ENCODE data around the gene TMEM132D. TPM values are rescaled to one million over a fixed set of nuclear protein-coding genes. Genes with fewer than 3 reads are reported as not detected.

The TMEM132D gene
- total RNA-seq, 1 donor from 2014 or later, result 15.2 TPM

- H3K27ac Mint-ChIP-seq (ENCODE audit: unreplicated experiment), result no peak overlapping the region
Measured at GRCh38 chr12:129241852-129242251, 662.0 kb downstream of the TMEM132D start.

DNA sequence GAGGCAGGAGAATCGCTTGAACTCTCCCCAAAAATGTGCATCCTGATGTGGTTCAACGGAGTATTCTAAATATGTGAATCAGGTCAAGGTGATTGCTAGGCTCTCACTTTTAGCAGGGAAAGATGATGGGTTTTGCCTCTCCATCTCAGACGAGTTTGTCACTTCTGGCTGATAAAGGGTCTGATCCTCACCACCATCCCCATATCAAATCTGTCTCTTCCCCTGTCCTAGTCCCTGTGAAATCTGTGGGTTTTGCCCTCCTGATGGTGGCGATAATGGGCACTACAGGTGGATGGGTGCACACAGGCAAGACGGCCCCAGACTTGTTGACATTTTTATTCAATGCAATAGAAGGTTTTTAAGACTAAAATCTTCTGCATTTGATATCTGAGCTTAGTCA is 665.9 kb downstream of the TMEM132D start:
- peaks cover 37% of the 10 kb centered on the region for H3K9me3 Mint-ChIP-seq (ENCODE audit: unreplicated experiment)
- TF ChIP-seq, protein P1, sequence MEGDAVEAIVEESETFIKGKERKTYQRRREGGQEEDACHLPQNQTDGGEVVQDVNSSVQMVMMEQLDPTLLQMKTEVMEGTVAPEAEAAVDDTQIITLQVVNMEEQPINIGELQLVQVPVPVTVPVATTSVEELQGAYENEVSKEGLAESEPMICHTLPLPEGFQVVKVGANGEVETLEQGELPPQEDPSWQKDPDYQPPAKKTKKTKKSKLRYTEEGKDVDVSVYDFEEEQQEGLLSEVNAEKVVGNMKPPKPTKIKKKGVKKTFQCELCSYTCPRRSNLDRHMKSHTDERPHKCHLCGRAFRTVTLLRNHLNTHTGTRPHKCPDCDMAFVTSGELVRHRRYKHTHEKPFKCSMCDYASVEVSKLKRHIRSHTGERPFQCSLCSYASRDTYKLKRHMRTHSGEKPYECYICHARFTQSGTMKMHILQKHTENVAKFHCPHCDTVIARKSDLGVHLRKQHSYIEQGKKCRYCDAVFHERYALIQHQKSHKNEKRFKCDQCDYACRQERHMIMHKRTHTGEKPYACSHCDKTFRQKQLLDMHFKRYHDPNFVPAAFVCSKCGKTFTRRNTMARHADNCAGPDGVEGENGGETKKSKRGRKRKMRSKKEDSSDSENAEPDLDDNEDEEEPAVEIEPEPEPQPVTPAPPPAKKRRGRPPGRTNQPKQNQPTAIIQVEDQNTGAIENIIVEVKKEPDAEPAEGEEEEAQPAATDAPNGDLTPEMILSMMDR (IDR thresholded peaks at IDR 0.05), result no peak
- no peaks in the 10 kb centered on the region for H3K27me3 Mint-ChIP-seq (ENCODE audit: unreplicated experiment)
- no peak for DNase-seq (ENCODE audit: extremely low spot score, unreplicated experiment)
- no peaks in the 10 kb centered on the region for H3K4me1 Mint-ChIP-seq (ENCODE audit: unreplicated experiment)
- peaks cover 7% of the 10 kb centered on the region for H3K36me3 Mint-ChIP-seq (ENCODE audit: unreplicated experiment)
- no peak overlapping the region for H3K4me3 Mint-ChIP-seq (ENCODE audit: unreplicated experiment)
- no peak overlapping the region for H3K27ac Mint-ChIP-seq (ENCODE audit: unreplicated experiment)

More at GRCh38 chr12:129241852-129242251, 662.0 kb downstream of the TMEM132D start:
- H3K4me1 Mint-ChIP-seq (ENCODE audit: unreplicated experiment), result no peaks in the 10 kb centered on the region
- DNase-seq (ENCODE audit: extremely low spot score, unreplicated experiment), result no peak
- H3K36me3 Mint-ChIP-seq (ENCODE audit: unreplicated experiment), result peaks cover 7% of the 10 kb centered on the region
- no peak overlapping the region for H3K4me3 Mint-ChIP-seq (ENCODE audit: unreplicated experiment)
- no peaks in the 10 kb centered on the region for H3K27me3 Mint-ChIP-seq (ENCODE audit: unreplicated experiment)
- TF ChIP-seq, protein P1 (IDR thresholded peaks at IDR 0.05), result no peak
- peaks cover 38% of the 10 kb centered on the region for H3K9me3 Mint-ChIP-seq (ENCODE audit: unreplicated experiment)

DNA sequence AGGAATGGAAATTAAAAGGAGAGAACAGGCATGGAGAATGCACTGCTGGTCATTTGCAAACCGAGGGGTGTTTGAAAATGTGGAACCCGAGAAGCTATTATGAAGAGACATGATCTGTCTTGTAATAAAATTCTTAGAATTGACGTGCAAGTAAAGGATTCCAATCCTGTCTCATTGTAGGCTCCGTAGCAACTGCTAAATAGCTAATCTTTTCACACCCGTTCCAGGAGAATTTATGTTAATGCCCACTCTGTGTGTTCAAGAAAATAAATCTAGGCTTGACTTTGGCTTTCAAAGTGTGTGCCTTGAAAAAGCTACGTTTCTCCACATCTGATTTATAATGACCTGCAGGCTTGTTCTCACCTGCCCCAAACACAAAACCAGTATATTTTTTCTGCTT is 669.6 kb downstream of the TMEM132D start:
- Mint-ChIP-seq H3K27me3 (ENCODE audit: unreplicated experiment) (no peaks in the 10 kb centered on the region), H3K4me1 (ENCODE audit: unreplicated experiment) (no peaks in the 10 kb centered on the region), H3K36me3 (ENCODE audit: unreplicated experiment) (peaks cover 3% of the 10 kb centered on the region), H3K9me3 (ENCODE audit: unreplicated experiment) (peaks cover 18% of the 10 kb centered on the region), H3K4me3 (ENCODE audit: unreplicated experiment) (no peak overlapping the region), H3K27ac (ENCODE audit: unreplicated experiment) (no peak overlapping the region)
- TF ChIP-seq, protein P1 (IDR thresholded peaks at IDR 0.05), result no peak
- DNase-seq (ENCODE audit: extremely low spot score, unreplicated experiment), result no peak

DNA sequence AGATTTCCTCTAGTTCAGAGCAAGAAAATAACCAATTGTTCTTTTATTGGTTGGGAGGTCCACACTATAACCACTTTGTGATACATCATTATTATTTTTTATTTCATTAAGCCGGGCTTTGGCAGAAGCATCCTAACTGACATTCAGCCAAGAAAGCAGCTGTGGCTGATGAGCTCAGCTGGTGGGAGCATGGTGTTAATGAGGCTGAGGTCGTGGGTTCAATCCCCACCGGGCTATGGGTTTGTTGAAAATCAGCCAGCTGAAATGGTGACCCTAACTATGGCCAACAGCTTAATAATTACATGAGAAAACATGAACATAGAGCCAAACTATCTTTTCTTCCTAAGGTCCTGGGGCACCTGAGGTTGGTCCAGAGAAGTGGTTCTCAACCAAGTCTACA is 672.3 kb downstream of the TMEM132D start:
- Mint-ChIP-seq H3K27ac (ENCODE audit: unreplicated experiment) (no peak overlapping the region), H3K27me3 (ENCODE audit: unreplicated experiment) (no peaks in the 10 kb centered on the region), H3K9me3 (ENCODE audit: unreplicated experiment) (no peaks in the 10 kb centered on the region), H3K36me3 (ENCODE audit: unreplicated experiment) (no peaks in the 10 kb centered on the region), H3K4me1 (ENCODE audit: unreplicated experiment) (no peaks in the 10 kb centered on the region), H3K4me3 (ENCODE audit: unreplicated experiment) (no peak overlapping the region)
- no peak for DNase-seq (ENCODE audit: extremely low spot score, unreplicated experiment)
- TF ChIP-seq, protein P1 (IDR thresholded peaks at IDR 0.05), result no peak

DNA sequence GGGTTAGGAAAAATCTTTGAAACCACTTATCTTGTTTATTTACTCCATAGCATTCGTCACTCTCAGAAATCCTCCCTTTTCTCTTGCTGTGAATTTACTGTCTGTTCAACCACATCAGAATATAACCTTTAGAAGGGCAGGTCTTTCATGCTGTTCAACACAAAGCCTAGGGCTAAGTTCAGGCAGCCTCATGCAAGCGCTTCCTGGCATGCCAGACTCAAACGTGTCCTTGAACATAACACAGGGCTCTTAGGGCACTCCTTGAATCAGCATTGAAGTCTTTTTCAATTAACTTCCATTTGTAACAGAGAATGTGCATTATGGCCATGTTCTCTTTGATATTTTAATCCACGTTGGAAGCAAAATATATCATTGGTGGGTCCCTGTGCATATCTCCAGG is 672.8 kb downstream of the TMEM132D start:
- no peaks in the 10 kb centered on the region for H3K9me3 Mint-ChIP-seq (ENCODE audit: unreplicated experiment)
- H3K36me3 Mint-ChIP-seq (ENCODE audit: unreplicated experiment), result no peaks in the 10 kb centered on the region
- no peak for DNase-seq (ENCODE audit: extremely low spot score, unreplicated experiment)
- H3K4me1 Mint-ChIP-seq (ENCODE audit: unreplicated experiment), result no peaks in the 10 kb centered on the region
- no peak overlapping the region for H3K4me3 Mint-ChIP-seq (ENCODE audit: unreplicated experiment)
- TF ChIP-seq, protein P1 (IDR thresholded peaks at IDR 0.05), result no peak
- no peak overlapping the region for H3K27ac Mint-ChIP-seq (ENCODE audit: unreplicated experiment)
- H3K27me3 Mint-ChIP-seq (ENCODE audit: unreplicated experiment), result no peaks in the 10 kb centered on the region
